HepG2 (cell line): Measurements from ENCODE around the gene ARF6. TPM values are rescaled to one million over a fixed set of nuclear protein-coding genes. Genes with fewer than 3 reads are reported as not detected.
"Not testable (repeated sequence)": the region's sequence is repeated elsewhere in the genome, so short reads cannot be mapped to it uniquely, and the experiment has no call there.

Source experiments
- ATAC-seq: fragments of 200-7000 bp; cut with Tn5 transposase; 3 replicates; pipeline ENCODE4 v1.9.1; 2020; ENCODE audit warnings: mild to moderate bottlenecking, moderate library complexity
- BruUV-seq: library from RNA; stranded (reverse); fragments of 400-500 nt; replicated peaks from 2 replicates; lab custom pipeline; 2021; lab: Mats Ljungman, UMichigan
- CTCF ChIA-PET: fragments of 300-600 bp; formaldehyde crosslinking; extraction: SDS; loops from one replicate; lab custom pipeline; 2021; ENCODE audit warnings: low total read pairs, inconsistent platforms, low intra/inter-chr PET ratio; lab: Yijun Ruan, JAX
- POLR2A ChIA-PET: fragments of 350-600 bp; sonication (Branson Sonifier 250); formaldehyde crosslinking; loops from one replicate; lab custom pipeline; 2020; ENCODE audit warnings: antibody characterized with exemption, inconsistent platforms; lab: Yijun Ruan, JAX
- DNase-seq: peaks from one replicate; pipeline ENCODE4 v3.0.0-alpha.2; 2015; ENCODE audit warnings: low spot score
- FAIRE-seq: peaks from 3 replicates; lab custom pipeline; 2011; peaks lifted over from hg19 to GRCh38; lab: Jason Lieb, UNC
- H2AFZ ChIP-seq: one replicate; pipeline ENCODE4 v1.6.1; 2011; ENCODE audit warnings: low read length, inconsistent platforms
- H3K27ac ChIP-seq: fragments of 300-600 bp; 3 replicates; pipeline ENCODE4 v1.8.0; 2011; ENCODE audit warnings: mixed run types, mild to moderate bottlenecking, mixed read lengths, low read length, inconsistent platforms; ENCODE audit not compliant: insufficient read depth; ENCODE audit errors: extremely low read length
- H3K27me3 ChIP-seq, 2 experiments: fragments of 200-600 bp in 1 of 2; 2 replicates in 1 of 2; 3 replicates in 1 of 2; pipeline versions ENCODE4 v1.6.0 to v1.8.0; 2011; ENCODE audit warnings: low read length in 2 of 2, mild to moderate bottlenecking in 2 of 2, moderate library complexity in 2 of 2, inconsistent platforms in 1 of 2; ENCODE audit not compliant: insufficient read depth in 2 of 2, control insufficient read depth in 1 of 2
- H3K36me3 ChIP-seq, 2 experiments: fragments of 200-600 bp in 1 of 2; replicated peaks in 1 of 2; 2 replicates in 1 of 2; 3 replicates in 1 of 2; pipeline versions ENCODE4 v1.5.1 to v1.8.0; 2011; ENCODE audit warnings: low read length in 2 of 2, inconsistent platforms in 1 of 2; ENCODE audit not compliant: insufficient read depth in 2 of 2, control insufficient read depth in 1 of 2
- H3K4me1 ChIP-seq: 2 replicates; pipeline ENCODE4 v1.5.1; 2012; ENCODE audit warnings: low read length, inconsistent platforms; ENCODE audit not compliant: insufficient read depth
- H3K4me2 ChIP-seq: 2 replicates; pipeline ENCODE4 v1.6.0; 2011; ENCODE audit warnings: low read depth, low read length, inconsistent platforms
- H3K4me3 ChIP-seq, 3 experiments: fragments of 200-600 bp in 1 of 3; sonication (generic), shearing (Covaris generic) in 1 of 3; replicated peaks in 1 of 3; 2 replicates each; pipeline ENCODE4 v1.5.1; 2011 to 2016; ENCODE audit warnings: low read length in 3 of 3, inconsistent platforms in 2 of 3, low read depth in 2 of 3, mild to moderate bottlenecking in 2 of 3, control low read depth in 1 of 3, mixed read lengths in 1 of 3; ENCODE audit not compliant: insufficient read depth in 1 of 3
- H3K79me2 ChIP-seq: one replicate; pipeline ENCODE4 v1.6.1; 2011; ENCODE audit warnings: low read length, inconsistent platforms; ENCODE audit not compliant: insufficient read depth
- H3K9ac ChIP-seq: 2 replicates; pipeline ENCODE4 v1.6.0; 2011; ENCODE audit warnings: mild to moderate bottlenecking, low read depth, low read length, inconsistent platforms; ENCODE audit not compliant: insufficient read depth
- H3K9me3 ChIP-seq: 2 replicates; pipeline ENCODE4 v1.5.1; 2012; ENCODE audit warnings: mild to moderate bottlenecking, low read length
- H4K20me1 ChIP-seq: 2 replicates; pipeline ENCODE4 v1.6.0; 2011; ENCODE audit warnings: inconsistent platforms, mild to moderate bottlenecking, low read length, moderate library complexity; ENCODE audit not compliant: insufficient read depth
- FOSL2 ChIP-seq: sonication (generic); formaldehyde crosslinking; IDR thresholded peaks from 2 replicates; pipeline ENCODE4 v1.4.0; 2020; ENCODE audit warnings: missing genetic modification reagents
- KDM4B ChIP-seq: sonication (generic); formaldehyde crosslinking; IDR thresholded peaks from 2 replicates; pipeline ENCODE4 v1.4.0; 2020; ENCODE audit warnings: missing genetic modification reagents
- KDM6A ChIP-seq: IDR thresholded peaks from 2 replicates; pipeline ENCODE4 v1.6.1; 2016; ENCODE audit warnings: low read depth
- XBP1 ChIP-seq: sonication (generic); formaldehyde crosslinking; IDR thresholded peaks from 2 replicates; pipeline ENCODE4 v1.5.0; 2020; ENCODE audit warnings: missing genetic modification reagents
- ZBTB3 ChIP-seq: sonication (generic); formaldehyde crosslinking; IDR thresholded peaks from 2 replicates; pipeline ENCODE4 v1.4.0; 2020; ENCODE audit warnings: low read depth, mild to moderate bottlenecking, moderate library complexity, missing genetic modification reagents, borderline replicate concordance
- ZFP36 ChIP-seq: fragments of 150-350 bp; IDR thresholded peaks from 2 replicates; pipeline ENCODE4 v1.6.1; 2018; ENCODE audit warnings: borderline replicate concordance, low read length, low read depth; ENCODE audit not compliant: partially characterized antibody
- ZNF615 ChIP-seq: sonication (generic); formaldehyde crosslinking; IDR thresholded peaks from 2 replicates; pipeline ENCODE4 v1.5.0; 2020; ENCODE audit warnings: mild to moderate bottlenecking, missing genetic modification reagents, borderline replicate concordance
- ZNF616 ChIP-seq: sonication (generic); formaldehyde crosslinking; IDR thresholded peaks from 2 replicates; pipeline ENCODE4 v1.5.0; 2020; ENCODE audit warnings: low read depth, mild to moderate bottlenecking, missing genetic modification reagents
- ZNF770 ChIP-seq: sonication (generic); formaldehyde crosslinking; IDR thresholded peaks from 2 replicates; pipeline ENCODE4 v1.5.0; 2020; ENCODE audit warnings: mild to moderate bottlenecking, missing genetic modification reagents
- WGBS: methylation state at CpG from one replicate; pipeline ENCODE4 v1.1.6; 2017; ENCODE audit warnings: low lambda C conversion rate; 5-methylcytosine and 5-hydroxymethylcytosine counted together
- in situ Hi-C: cut with HindIII; loops from 2 replicates; pipeline ENCODE4 v1.10.0; 2017; ENCODE audit warnings: low pct_unique_long_range_greater_than_20kb; ENCODE audit not compliant: extremely low pct_ligation_motif_present
- intact Hi-C: fragments of 100-400 bp; cut with micrococcal nuclease; formaldehyde crosslinking; loops from one replicate; pipeline ENCODE4 v1.10.0; 2022; ENCODE audit not compliant: unreplicated experiment
- polyA plus RNA-seq, 8 experiments: library from polyadenylated mRNA; depleted of rRNA in 3 of 8; stranded (reverse) in 7 of 8; unstranded in 1 of 8; fragments of >200 nt; fragmentation: Illumina TruSeq in 4 of 8; extraction: Trizol in 4 of 8; gene quantifications; 2 replicates each; pipeline versions ENCODE4 v1.2.1 to v1.2.3, GENCODE V29; 2011 to 2016; ENCODE audit warnings: low read depth in 4 of 8, missing spikeins in 1 of 8, mixed read lengths in 1 of 8; ENCODE audit not compliant: insufficient read depth in 1 of 8
- total RNA-seq, 5 experiments: library from RNA; depleted of rRNA; stranded (reverse); fragments of >200 nt; fragmentation: Illumina TruSeq; extraction: Trizol; gene quantifications; 2 replicates each; pipeline ENCODE4 v1.2.3, GENCODE V29; 2016; ENCODE audit warnings: low read depth in 1 of 5

The ARF6 gene
- total and polyA plus RNA-seq, 2 of the 13 experiments (the other 11 are each of a cell fraction or from before 2014, with no cell fraction given) = 12.7 to 31.9 TPM

GRCh38 chr14:49895480-49895879 is 2.6 kb downstream of the ARF6 start (continued):
- TF ChIP-seq ZNF615 (CRISPR knock-in tag) = no peak

GRCh38 chr14:49896272-49896671 is 3.4 kb downstream of the ARF6 start:
- H3K27ac ChIP-seq, in situ Hi-C loops, H3K27me3 ChIP-seq, CTCF ChIA-PET, H3K36me3 ChIP-seq, DNase-seq, H2AFZ ChIP-seq, ATAC-seq, FAIRE-seq, H3K9me3 ChIP-seq, BruUV-seq: not testable (repeated sequence)
- Histone ChIP-seq H3K4me3 (peak overlapping the region; percentile 95 to 99 (median 97); a peak in 4 of 6 replicates), H3K4me1 (peaks cover 41% of the 10 kb centered on the region), H3K4me2 (peak overlapping the region; percentile 87), H3K79me2 (peaks cover 46% of the 10 kb centered on the region), H3K9ac (peak overlapping the region; percentile 34; the same call in 1 of the 2 replicates), H4K20me1 (peaks cover 27% of the 10 kb centered on the region)
- intact Hi-C loops = loop anchor here (5.0 kb wide), 1 partner anchor 71 kb away; no protein-coding TSS in a partner anchor
- POLR2A ChIA-PET = interaction anchor here (1.4 kb wide), 1 partner anchor 107 kb away, joined by 3 read pairs; no protein-coding TSS in a partner anchor

GRCh38 chr14:49896966-49897365 is 4.1 kb downstream of the ARF6 start:
- no peak overlapping the region for H2AFZ ChIP-seq
- peaks cover 27% of the 10 kb centered on the region for H4K20me1 ChIP-seq
- H3K9ac ChIP-seq = no peak overlapping the region
- FAIRE-seq (no peak), ATAC-seq (no peak), DNase-seq (no peak)
- no peaks in the 10 kb centered on the region; a peak in 2 of 5 replicates for H3K36me3 ChIP-seq
- H3K27me3 ChIP-seq = no peaks in the 10 kb centered on the region
- in situ Hi-C loops = no loop called here
- H3K4me2 ChIP-seq = peak overlapping the region; percentile 57
- peaks cover 36% of the 10 kb centered on the region for H3K4me1 ChIP-seq
- no peaks in the 10 kb centered on the region for H3K9me3 ChIP-seq
- WGBS = 86% methylated on average over 5 of the region's 5 CpGs
- H3K79me2 ChIP-seq = peaks cover 46% of the 10 kb centered on the region
- no TSS peak for BruUV-seq
- CTCF ChIA-PET = no interaction called here
- H3K27ac ChIP-seq = no peak overlapping the region
- POLR2A ChIA-PET = no interaction called here
- H3K4me3 ChIP-seq = peak overlapping the region in 2 of 3 experiments; percentile 28 to 34; a peak in 2 of 6 replicates
- intact Hi-C loops = loop anchor here (5.0 kb wide), 1 partner anchor 70 kb away; no protein-coding TSS in a partner anchor
- TF ChIP-seq XBP1 (CRISPR knock-in tag) (no peak), KDM6A (CRISPR knock-in tag) (no peak), ZBTB3 (CRISPR knock-in tag) (no peak), KDM4B (CRISPR knock-in tag) (no peak), FOSL2 (CRISPR knock-in tag) (no peak), ZNF616 (CRISPR knock-in tag) (no peak), ZNF770 (no peak), ZFP36 (no peak)
